ENCODE data around the gene FZR1. TPM values are rescaled to one million over a fixed set of nuclear protein-coding genes. Genes with fewer than 3 reads are reported as not detected.

The FZR1 gene
- total and polyA plus RNA-seq, 3 donors from 2014 or later: 91.2 to 123 (median 95.1) TPM

DNA sequence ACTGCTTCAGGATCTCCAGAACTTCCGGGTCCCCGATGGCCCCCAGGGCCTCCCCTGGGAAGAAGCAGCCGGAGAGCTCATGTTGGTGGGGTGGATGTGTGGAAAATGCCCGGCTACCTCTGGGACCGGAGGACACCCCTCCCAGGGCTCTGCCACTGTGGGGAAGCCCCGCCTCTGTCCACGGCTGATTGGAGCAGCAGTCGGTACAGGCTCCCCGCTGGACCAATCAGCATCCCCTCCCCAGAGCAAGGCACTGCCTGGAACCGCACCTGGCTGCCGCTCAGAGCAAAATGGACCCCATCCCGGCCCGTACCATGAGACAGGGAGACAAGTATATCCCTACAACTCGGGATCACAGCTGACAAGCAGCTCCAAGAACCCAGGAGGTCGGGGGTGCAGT lies 12.1 kb upstream of the FZR1 start:
- no peak overlapping the region for H3K27ac ChIP-seq
- TF ChIP-seq, protein P1, sequence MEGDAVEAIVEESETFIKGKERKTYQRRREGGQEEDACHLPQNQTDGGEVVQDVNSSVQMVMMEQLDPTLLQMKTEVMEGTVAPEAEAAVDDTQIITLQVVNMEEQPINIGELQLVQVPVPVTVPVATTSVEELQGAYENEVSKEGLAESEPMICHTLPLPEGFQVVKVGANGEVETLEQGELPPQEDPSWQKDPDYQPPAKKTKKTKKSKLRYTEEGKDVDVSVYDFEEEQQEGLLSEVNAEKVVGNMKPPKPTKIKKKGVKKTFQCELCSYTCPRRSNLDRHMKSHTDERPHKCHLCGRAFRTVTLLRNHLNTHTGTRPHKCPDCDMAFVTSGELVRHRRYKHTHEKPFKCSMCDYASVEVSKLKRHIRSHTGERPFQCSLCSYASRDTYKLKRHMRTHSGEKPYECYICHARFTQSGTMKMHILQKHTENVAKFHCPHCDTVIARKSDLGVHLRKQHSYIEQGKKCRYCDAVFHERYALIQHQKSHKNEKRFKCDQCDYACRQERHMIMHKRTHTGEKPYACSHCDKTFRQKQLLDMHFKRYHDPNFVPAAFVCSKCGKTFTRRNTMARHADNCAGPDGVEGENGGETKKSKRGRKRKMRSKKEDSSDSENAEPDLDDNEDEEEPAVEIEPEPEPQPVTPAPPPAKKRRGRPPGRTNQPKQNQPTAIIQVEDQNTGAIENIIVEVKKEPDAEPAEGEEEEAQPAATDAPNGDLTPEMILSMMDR (IDR thresholded peaks at IDR 0.05): no peak
- no peak for TF ChIP-seq POLR2A (IDR thresholded peaks at IDR 0.05)
- intact Hi-C loops (cut with DNase I; ENCODE audit: low total_unique reads): no loop called here
- DNase-seq: peak; percentile 81
- no peaks in the 10 kb centered on the region for H3K9me3 ChIP-seq
- no peaks in the 10 kb centered on the region for H3K36me3 ChIP-seq (ENCODE audit: low read depth, missing control alignments)
- 54 to 65% methylated on average over 4 to 15 of the region's 15 CpGs for WGBS, 2 donors
- peaks cover 1% of the 10 kb centered on the region for H3K4me1 ChIP-seq
- H3K4me3 ChIP-seq: peak overlapping the region in 1 of 2 donors; percentile 10
- H3K27me3 ChIP-seq: no peaks in the 10 kb centered on the region

DNA sequence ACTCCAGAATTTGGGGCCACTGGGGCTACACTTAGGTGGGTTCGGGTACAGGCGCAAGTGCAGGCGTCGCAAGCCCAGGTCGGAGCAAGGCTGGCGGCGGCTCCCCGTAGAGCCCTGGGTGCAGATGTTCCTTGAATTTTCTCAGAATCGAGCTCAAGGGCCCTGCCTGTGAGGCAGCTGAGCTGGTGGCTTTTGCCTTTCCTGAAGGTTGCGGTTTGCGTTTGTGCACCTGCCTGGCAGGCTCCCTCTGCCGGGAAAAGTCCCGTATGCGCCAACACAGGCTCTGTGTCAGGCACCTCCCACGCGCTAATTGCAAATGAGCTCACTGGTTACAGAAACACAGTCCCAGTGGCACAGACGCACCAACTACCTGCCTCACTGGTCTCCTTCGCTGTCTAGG lies 11.6 kb upstream of the FZR1 start:
- Histone ChIP-seq H3K27ac (no peak overlapping the region), H3K4me3 (peak overlapping the region in 1 of 2 donors; percentile 10), H3K9me3 (no peaks in the 10 kb centered on the region), H3K27me3 (no peaks in the 10 kb centered on the region), H3K4me1 (peaks cover 6% of the 10 kb centered on the region), H3K36me3 (ENCODE audit: low read depth, missing control alignments) (no peaks in the 10 kb centered on the region)
- 61 to 75% methylated on average over 18 of the region's 18 CpGs for WGBS, 2 donors
- TF ChIP-seq, protein P1 (IDR thresholded peaks at IDR 0.05): no peak
- TF ChIP-seq POLR2A (IDR thresholded peaks at IDR 0.05): no peak
- DNase-seq: no peak
- intact Hi-C loops (cut with DNase I; ENCODE audit: low total_unique reads): no loop called here

DNA sequence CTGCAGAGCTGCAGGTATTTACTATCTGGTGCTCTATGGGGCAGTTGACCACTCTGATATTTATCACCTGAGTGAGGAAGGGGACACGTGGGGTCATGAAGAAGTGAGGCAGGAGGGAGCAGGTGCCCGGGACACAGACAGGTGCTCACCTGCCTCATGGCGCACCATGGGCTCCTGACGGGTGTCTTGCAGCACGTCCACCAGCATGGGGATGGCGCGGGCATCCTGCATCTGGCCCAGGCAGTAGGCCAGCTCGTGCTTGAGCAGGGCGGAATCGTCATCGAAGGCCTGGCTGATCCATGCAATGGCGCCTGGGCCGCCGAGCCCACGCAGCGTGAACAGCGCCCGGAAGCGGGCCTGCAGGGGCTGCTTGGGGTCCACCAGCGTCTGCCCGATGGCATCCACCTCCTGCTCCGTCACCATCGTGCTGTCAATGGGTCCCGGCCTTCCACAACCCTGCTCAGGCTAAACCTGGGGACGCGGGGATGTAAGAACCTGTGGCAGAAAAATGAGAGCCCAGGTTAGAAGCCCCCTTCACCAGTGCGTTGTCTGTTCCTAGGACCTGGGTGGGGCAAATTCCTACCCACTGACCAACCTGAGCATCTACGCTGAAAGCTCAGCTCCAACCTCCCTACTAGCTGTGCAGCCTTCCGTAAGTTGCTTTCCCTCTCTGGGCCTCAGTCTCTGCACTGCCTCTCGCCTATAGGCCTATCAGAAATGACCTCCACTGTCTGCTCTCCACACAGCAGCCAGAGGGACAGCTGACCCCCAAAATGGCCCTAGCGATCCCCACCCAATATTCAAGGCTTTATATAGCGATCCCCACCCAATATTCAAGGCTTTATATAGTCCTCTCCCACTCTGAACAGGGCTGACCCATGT lies 9.5 kb upstream of the FZR1 start:
- 94 to 95% methylated on average over 11 to 32 of the region's 32 CpGs for WGBS, 2 donors

DNA sequence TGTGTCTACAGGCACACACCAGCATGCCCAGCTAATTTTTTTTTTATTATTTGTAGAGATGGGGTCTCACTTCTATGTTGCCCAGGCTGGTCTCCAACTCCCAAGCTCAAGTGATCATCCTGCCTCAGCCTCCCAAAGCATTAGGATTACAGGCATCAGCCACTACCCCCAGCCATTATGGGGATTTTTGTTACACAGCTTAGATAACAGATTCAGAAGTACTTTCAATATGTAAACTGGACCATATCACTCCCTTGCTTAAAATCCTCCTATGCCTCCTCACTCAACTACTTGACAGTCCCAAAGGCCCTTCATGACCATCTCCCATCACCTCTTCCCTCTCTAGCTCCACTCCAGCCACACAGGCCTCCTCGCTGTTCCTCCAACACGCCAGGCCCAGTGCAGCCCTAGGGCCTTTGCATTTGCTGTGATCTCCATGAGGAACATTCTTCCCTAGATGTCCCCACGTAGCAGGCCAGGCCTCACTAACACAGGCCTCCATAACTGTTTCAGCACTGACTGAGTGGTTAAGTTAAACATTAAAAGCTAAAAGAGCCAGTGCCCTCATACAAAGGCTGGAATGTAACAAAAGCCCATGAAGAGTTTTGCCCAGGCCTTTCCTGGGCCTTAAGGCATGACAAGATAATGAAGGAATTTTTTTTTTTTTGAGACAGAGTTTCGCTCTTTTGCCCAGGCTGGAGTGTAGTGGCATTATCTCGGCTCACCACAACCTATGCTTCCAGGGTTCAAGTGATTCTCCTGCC lies 8.2 kb upstream of the FZR1 start:
- peaks cover 10% of the 10 kb centered on the region for H3K4me1 ChIP-seq
- H3K27me3 ChIP-seq: no peaks in the 10 kb centered on the region
- H3K9me3 ChIP-seq: no peaks in the 10 kb centered on the region
- no peak for DNase-seq
- no peaks in the 10 kb centered on the region for H3K36me3 ChIP-seq (ENCODE audit: low read depth, missing control alignments)
- TF ChIP-seq POLR2A (IDR thresholded peaks at IDR 0.05): no peak
- TF ChIP-seq, protein P1 (IDR thresholded peaks at IDR 0.05): no peak
- no peak overlapping the region for H3K4me3 ChIP-seq
- intact Hi-C loops (cut with DNase I; ENCODE audit: low total_unique reads): no loop called here
- 93 to 98% methylated on average over 5 of the region's 5 CpGs for WGBS, 2 donors
- no peak overlapping the region for H3K27ac ChIP-seq

More for the DNA sequence above, 9.5 kb upstream of the FZR1 start:
- Histone ChIP-seq H3K27ac (no peak overlapping the region), H3K36me3 (ENCODE audit: low read depth, missing control alignments) (no peaks in the 10 kb centered on the region), H3K9me3 (no peaks in the 10 kb centered on the region), H3K4me1 (peaks cover 10% of the 10 kb centered on the region), H3K27me3 (no peaks in the 10 kb centered on the region), H3K4me3 (no peak overlapping the region)
- no peak for TF ChIP-seq POLR2A (IDR thresholded peaks at IDR 0.05)
- TF ChIP-seq, protein P1 (IDR thresholded peaks at IDR 0.05): no peak
- no peak for DNase-seq
- intact Hi-C loops (cut with DNase I; ENCODE audit: low total_unique reads): no loop called here

Data from testis (tissue), 3 donors.